ENCODE data around the gene BTBD16. TPM values are rescaled to one million over a fixed set of nuclear protein-coding genes. Genes with fewer than 3 reads are reported as not detected.

BTBD16 gene
- total and polyA plus RNA-seq, 3 donors from 2014 or later = 4.9 to 21.3 (median 5.3) TPM

Small RNAs within 50 kb of the gene (small RNA-seq; reads per million reads assigned to genes)
- 0 reads per million in 2 donors for gene RNU6-728P

Other genes with a start within 250 kb of the BTBD16 start
- gene PLEKHA1, start 103.4 kb downstream of the BTBD16 start, total RNA-seq = 10 to 100 TPM; 27.6 to 35.7 TPM
- 66.6 TPM for gene PLEKHA1, start 103.4 kb downstream of the BTBD16 start, polyA plus RNA-seq (ENCODE audit: insufficient read depth, low read depth, low replicate concordance)
- gene ARMS2, start 183.4 kb downstream of the BTBD16 start, total RNA-seq = 1 to 10 TPM in 1 of 2 donors, not detected in 1; 1.4 TPM
- gene ARMS2, start 183.4 kb downstream of the BTBD16 start, polyA plus RNA-seq (ENCODE audit: insufficient read depth, low read depth, low replicate concordance) = 2.3 TPM
- 10 to 100 TPM; 21.3 to 27.3 TPM for gene HTRA1, start 190.3 kb downstream of the BTBD16 start, total RNA-seq
- 105 TPM for gene HTRA1, start 190.3 kb downstream of the BTBD16 start, polyA plus RNA-seq (ENCODE audit: insufficient read depth, low read depth, low replicate concordance)

Measured in testis (tissue), 3 donors.